Effector memory CD8-positive, alpha-beta T cell (primary cell): ENCODE measurements around the gene RILPL1.
"Not testable (repeated sequence)": the region's sequence is repeated elsewhere in the genome, so short reads cannot be mapped to it uniquely, and the experiment has no call there.

Source experiments
- ATAC-seq: fragments of 150-1000 bp; cut with Tn5 transposase; replicated peaks from 2 replicates; pipeline ENCODE4 v1.10.0; 2021; ENCODE audit warnings: mild to moderate bottlenecking, moderate library complexity
- DNase-seq, 3 experiments: peaks; one replicate each; pipeline ENCODE4 v3.0.0; 2021
- H3K27ac Mint-ChIP-seq, 2 donors: one replicate each; pipeline ENCODE4 v1.8.0; 2022; ENCODE audit warnings: mild to moderate bottlenecking in 2 of 2, mixed read lengths in 2 of 2, moderate library complexity in 2 of 2
- H3K27me3 Mint-ChIP-seq, 2 donors: one replicate each; pipeline ENCODE4 v1.8.0; 2022; ENCODE audit warnings: mixed read lengths in 2 of 2
- H3K36me3 Mint-ChIP-seq: one replicate; pipeline ENCODE4 v1.8.0; 2022; ENCODE audit warnings: mild to moderate bottlenecking, moderate library complexity, mixed read lengths; ENCODE audit not compliant: insufficient read depth
- H3K4me1 Mint-ChIP-seq, 2 donors: one replicate each; pipeline ENCODE4 v1.8.0; 2022; ENCODE audit warnings: low read depth in 2 of 2, mixed read lengths in 2 of 2
- H3K4me3 Mint-ChIP-seq, 2 donors: one replicate each; pipeline ENCODE4 v1.8.0; 2022; ENCODE audit warnings: mild to moderate bottlenecking in 2 of 2, mixed read lengths in 2 of 2, moderate library complexity in 2 of 2
- H3K9me3 Mint-ChIP-seq, 2 donors: one replicate each; pipeline ENCODE4 v1.8.0; 2022; ENCODE audit warnings: mixed read lengths in 2 of 2

RILPL1 gene

GRCh38 chr12:123498126-123498825 lies 35.2 kb downstream of the RILPL1 start:
- Mint-ChIP-seq H3K9me3 (no peaks in the 10 kb centered on the region), H3K27me3 (no peaks in the 10 kb centered on the region), H3K27ac (no peak overlapping the region), H3K4me3 (no peak overlapping the region), H3K4me1 (no peaks in the 10 kb centered on the region), H3K36me3 (peaks cover 4% of the 10 kb centered on the region)
- ATAC-seq = no peak
- DNase-seq = no peak

- Mint-ChIP-seq H3K27ac (peak overlapping the region in 1 of 2 donors; percentile 65), H3K9me3 (no peaks in the 10 kb centered on the region), H3K27me3 (no peaks in the 10 kb centered on the region), H3K4me3 (no peak overlapping the region), H3K36me3 (peaks cover 4% of the 10 kb centered on the region), H3K4me1 (no peaks in the 10 kb centered on the region)
- ATAC-seq (no peak), DNase-seq (no peak)
Measured at GRCh38 chr12:123497065-123497464, 36.5 kb downstream of the RILPL1 start.

GRCh38 chr12:123494124-123494851 lies 39.2 kb downstream of the RILPL1 start:
- Mint-ChIP-seq H3K27me3 (no peaks in the 10 kb centered on the region), H3K4me1 (no peaks in the 10 kb centered on the region), H3K4me3 (no peak overlapping the region), H3K27ac (peak overlapping the region in 1 of 2 donors; percentile 57), H3K36me3 (peaks cover 4% of the 10 kb centered on the region), H3K9me3 (no peaks in the 10 kb centered on the region)
- ATAC-seq = no peak
- no peak for DNase-seq

- ATAC-seq, H3K36me3 Mint-ChIP-seq, H3K27ac Mint-ChIP-seq, DNase-seq, H3K4me1 Mint-ChIP-seq, H3K4me3 Mint-ChIP-seq, H3K9me3 Mint-ChIP-seq, H3K27me3 Mint-ChIP-seq: not testable (repeated sequence)
Measured at GRCh38 chr12:123492339-123493039, 41.0 kb downstream of the RILPL1 start.

- no peak for ATAC-seq
- no peaks in the 10 kb centered on the region for H3K9me3 Mint-ChIP-seq
Measured at GRCh38 chr12:123491481-123491880, 42.0 kb downstream of the RILPL1 start.

GRCh38 chr12:123491056-123491455 lies 42.5 kb downstream of the RILPL1 start:
- ATAC-seq (no peak), DNase-seq (no peak)
- Mint-ChIP-seq H3K9me3 (no peaks in the 10 kb centered on the region), H3K4me3 (no peak overlapping the region), H3K4me1 (no peaks in the 10 kb centered on the region), H3K27ac (no peak overlapping the region), H3K36me3 (no peaks in the 10 kb centered on the region), H3K27me3 (no peaks in the 10 kb centered on the region)

More at GRCh38 chr12:123491481-123491880, 42.0 kb downstream of the RILPL1 start:
- no peak overlapping the region for H3K27ac Mint-ChIP-seq
- peaks cover 2% of the 10 kb centered on the region for H3K36me3 Mint-ChIP-seq
- no peak for DNase-seq
- H3K27me3 Mint-ChIP-seq = no peaks in the 10 kb centered on the region
- H3K4me3 Mint-ChIP-seq = no peak overlapping the region
- no peaks in the 10 kb centered on the region for H3K4me1 Mint-ChIP-seq

- H3K27me3 Mint-ChIP-seq = no peaks in the 10 kb centered on the region
- no peak overlapping the region for H3K27ac Mint-ChIP-seq
Measured at GRCh38 chr12:123490089-123490488, 43.4 kb downstream of the RILPL1 start.

GRCh38 chr12:123489580-123489979 lies 43.9 kb downstream of the RILPL1 start:
- H3K4me3 Mint-ChIP-seq = no peak overlapping the region

More at GRCh38 chr12:123490089-123490488, 43.4 kb downstream of the RILPL1 start:
- no peaks in the 10 kb centered on the region for H3K9me3 Mint-ChIP-seq
- H3K4me3 Mint-ChIP-seq = no peak overlapping the region
- H3K36me3 Mint-ChIP-seq = no peaks in the 10 kb centered on the region
- H3K4me1 Mint-ChIP-seq = no peaks in the 10 kb centered on the region
- ATAC-seq (no peak), DNase-seq (no peak)

GRCh38 chr12:123488539-123489230 lies 44.8 kb downstream of the RILPL1 start:
- H3K27ac Mint-ChIP-seq = no peak overlapping the region
- DNase-seq = no peak

More at GRCh38 chr12:123489580-123489979, 43.9 kb downstream of the RILPL1 start:
- Mint-ChIP-seq H3K36me3 (no peaks in the 10 kb centered on the region), H3K27ac (no peak overlapping the region), H3K27me3 (no peaks in the 10 kb centered on the region), H3K4me1 (peaks cover under 1 to 3% of the 10 kb centered on the region in 2 donors), H3K9me3 (no peaks in the 10 kb centered on the region)
- ATAC-seq = no peak
- DNase-seq = no peak

GRCh38 chr12:123487428-123487827 lies 46.1 kb downstream of the RILPL1 start:
- no peak for DNase-seq
- no peak overlapping the region for H3K4me3 Mint-ChIP-seq
- no peaks in the 10 kb centered on the region for H3K36me3 Mint-ChIP-seq
- peak overlapping the region in 1 of 2 donors; percentile 68 for H3K27ac Mint-ChIP-seq
- H3K9me3 Mint-ChIP-seq = no peaks in the 10 kb centered on the region
- ATAC-seq = no peak
- H3K4me1 Mint-ChIP-seq = peaks cover 10 to 13% of the 10 kb centered on the region in 2 donors
- H3K27me3 Mint-ChIP-seq = no peaks in the 10 kb centered on the region

More at GRCh38 chr12:123488539-123489230, 44.8 kb downstream of the RILPL1 start:
- Mint-ChIP-seq H3K9me3 (no peaks in the 10 kb centered on the region), H3K4me1 (peaks cover 7 to 12% of the 10 kb centered on the region in 2 donors), H3K4me3 (no peak overlapping the region), H3K36me3 (no peaks in the 10 kb centered on the region), H3K27me3 (no peaks in the 10 kb centered on the region)
- ATAC-seq = no peak

- Mint-ChIP-seq H3K4me3 (no peak overlapping the region), H3K4me1 (peaks cover 10 to 13% of the 10 kb centered on the region in 2 donors), H3K27me3 (no peaks in the 10 kb centered on the region), H3K36me3 (no peaks in the 10 kb centered on the region), H3K9me3 (no peaks in the 10 kb centered on the region), H3K27ac (no peak overlapping the region)
- no peak for DNase-seq
- no peak for ATAC-seq
Measured at GRCh38 chr12:123485756-123486155, 47.8 kb downstream of the RILPL1 start.

GRCh38 chr12:123483602-123484248 lies 49.8 kb downstream of the RILPL1 start:
- H3K36me3 Mint-ChIP-seq = no peaks in the 10 kb centered on the region
- peak overlapping the region in 1 of 2 donors; percentile 23 for H3K4me3 Mint-ChIP-seq
- no peaks in the 10 kb centered on the region for H3K9me3 Mint-ChIP-seq
- H3K4me1 Mint-ChIP-seq = peaks cover 13 to 14% of the 10 kb centered on the region in 2 donors
- no peak for DNase-seq
- ATAC-seq = peak; percentile 26
- no peaks in the 10 kb centered on the region for H3K27me3 Mint-ChIP-seq
- peak overlapping the region; percentile 78 to 89 for H3K27ac Mint-ChIP-seq

GRCh38 chr12:123482876-123483275 lies 50.6 kb downstream of the RILPL1 start:
- no peak for DNase-seq
- Mint-ChIP-seq H3K27me3 (no peaks in the 10 kb centered on the region), H3K27ac (peak overlapping the region; percentile 71 to 89), H3K4me1 (peaks cover 13 to 14% of the 10 kb centered on the region in 2 donors), H3K4me3 (no peak overlapping the region), H3K36me3 (no peaks in the 10 kb centered on the region), H3K9me3 (no peaks in the 10 kb centered on the region)
- no peak for ATAC-seq
